Lower lobe of right lung (tissue), 2 donors: ENCODE results near the gene BAG3. TPM values are rescaled to one million over a fixed set of nuclear protein-coding genes. Genes with fewer than 3 reads are reported as not detected.

ENCODE experiments used
- ATAC-seq, 2 donors: fragments of 200-7000 bp; cut with Tn5 transposase; one replicate each; pipeline ENCODE4 v1.9.1; 2020 to 2022; ENCODE audit warnings: mild to moderate bottlenecking in 2 of 2, moderate library complexity in 2 of 2
- DNase-seq: peaks from one replicate; pipeline ENCODE4 v3.0.0-alpha.2; 2020
- H3K27ac ChIP-seq: fragments of 200-600 bp; one replicate; pipeline ENCODE4 v1.8.0; 2022
- H3K27me3 ChIP-seq: fragments of 200-600 bp; one replicate; pipeline ENCODE4 v1.8.0; 2022; ENCODE audit warnings: low read depth
- H3K36me3 ChIP-seq: fragments of 200-600 bp; one replicate; pipeline ENCODE4 v1.8.0; 2022; ENCODE audit warnings: mild to moderate bottlenecking
- H3K4me1 ChIP-seq: fragments of 200-600 bp; one replicate; pipeline ENCODE4 v1.8.0; 2022
- H3K4me3 ChIP-seq: fragments of 200-600 bp; one replicate; pipeline ENCODE4 v1.8.0; 2022; ENCODE audit warnings: mild to moderate bottlenecking
- H3K9me3 ChIP-seq: fragments of 200-600 bp; one replicate; pipeline ENCODE4 v1.8.0; 2022
- CTCF ChIP-seq: fragments of 200-600 bp; IDR thresholded peaks from one replicate; pipeline ENCODE4 v1.8.0; 2022; ENCODE audit warnings: antibody characterized with exemption, mild to moderate bottlenecking
- intact Hi-C: fragments of 100-400 bp; cut with DNase I; formaldehyde crosslinking; loops from one replicate; pipeline ENCODE4 v1.11.0; 2022
- total RNA-seq: library from RNA; stranded (reverse); fragmentation: NEBNext Ultra II Directional; extraction: Animal tissue kit (Norgen Biotek cat#: 25700); gene quantifications from one replicate; pipeline ENCODE4 v1.2.1, GENCODE V29; 2021
- donor health status: DM: no; HTN: yes; CAD: no; lungs with severe emphysema.

BAG3 gene
- total RNA-seq, 1 donor from 2014 or later = 30.2 TPM

GRCh38 chr10:119689016-119689580, 37.9 kb downstream of the BAG3 start:
- no peaks in the 10 kb centered on the region for H3K27me3 ChIP-seq
- ATAC-seq (no peak), DNase-seq (no peak)
- H3K4me1 ChIP-seq = no peaks in the 10 kb centered on the region
- H3K27ac ChIP-seq = no peak overlapping the region
- H3K9me3 ChIP-seq = no peaks in the 10 kb centered on the region
- H3K36me3 ChIP-seq = no peaks in the 10 kb centered on the region
- intact Hi-C loops = no loop called here
- no peak for TF ChIP-seq CTCF
- H3K4me3 ChIP-seq = no peak overlapping the region

DNA sequence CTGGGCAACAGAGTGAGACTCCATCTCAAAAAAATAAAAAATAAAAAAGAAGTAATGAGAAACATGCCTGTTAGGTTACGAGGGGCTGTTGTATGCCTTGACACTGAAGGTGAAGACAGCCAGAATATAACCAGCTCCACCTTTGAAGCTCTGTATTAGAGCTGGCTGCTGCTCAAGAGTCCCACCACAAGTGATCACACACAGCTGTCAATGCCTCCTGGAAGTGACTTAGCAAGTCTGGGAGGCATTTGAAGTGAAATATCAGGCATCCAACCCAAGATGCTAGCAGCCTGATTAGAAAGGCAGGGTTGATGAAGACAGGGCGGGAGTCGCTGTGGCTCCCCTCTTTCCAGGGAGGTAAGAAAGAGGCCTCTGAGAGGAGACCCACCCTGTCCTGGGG, 40.5 kb downstream of the BAG3 start:
- no peak for TF ChIP-seq CTCF
- no peaks in the 10 kb centered on the region for H3K9me3 ChIP-seq
- no peak overlapping the region for H3K27ac ChIP-seq
- no peaks in the 10 kb centered on the region for H3K27me3 ChIP-seq
- no peaks in the 10 kb centered on the region for H3K36me3 ChIP-seq
- ATAC-seq = no peak
- no peaks in the 10 kb centered on the region for H3K4me1 ChIP-seq
- no peak overlapping the region for H3K4me3 ChIP-seq
- no peak for DNase-seq
- intact Hi-C loops = no loop called here

- Histone ChIP-seq H3K4me3 (no peak overlapping the region), H3K27ac (no peak overlapping the region), H3K9me3 (no peaks in the 10 kb centered on the region), H3K4me1 (no peaks in the 10 kb centered on the region), H3K36me3 (no peaks in the 10 kb centered on the region), H3K27me3 (no peaks in the 10 kb centered on the region)
- ATAC-seq (no peak), DNase-seq (no peak)
- no peak for TF ChIP-seq CTCF
- intact Hi-C loops = no loop called here
These were observed 42.2 kb downstream of the BAG3 start for GRCh38 chr10:119693262-119693957.

DNA sequence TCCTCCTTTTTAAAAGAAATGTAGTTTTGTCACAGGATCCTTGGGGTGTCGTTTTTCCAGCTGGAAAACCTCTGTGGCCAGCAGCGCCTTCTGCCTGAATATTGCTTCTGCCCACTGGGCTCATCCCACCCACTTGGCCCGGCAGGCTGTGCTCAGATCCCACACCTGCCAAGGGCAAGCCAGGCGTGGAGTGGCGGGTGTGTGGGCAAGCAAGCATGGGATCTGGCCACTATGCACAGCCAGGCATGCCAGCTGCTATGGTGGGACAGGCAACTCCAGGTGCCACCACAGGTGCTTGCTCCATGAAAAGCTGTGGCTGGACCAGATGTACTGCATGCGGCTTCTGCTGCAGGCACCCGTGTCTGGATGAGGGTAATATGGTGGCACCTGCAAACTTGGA, 43.4 kb downstream of the BAG3 start:
- no peaks in the 10 kb centered on the region for H3K27me3 ChIP-seq
- no peak for TF ChIP-seq CTCF
- intact Hi-C loops = no loop called here
- no peak overlapping the region for H3K4me3 ChIP-seq
- no peaks in the 10 kb centered on the region for H3K36me3 ChIP-seq
- H3K27ac ChIP-seq = no peak overlapping the region
- no peaks in the 10 kb centered on the region for H3K9me3 ChIP-seq
- ATAC-seq = no peak
- H3K4me1 ChIP-seq = no peaks in the 10 kb centered on the region
- DNase-seq = no peak

GRCh38 chr10:119700321-119700954, 49.3 kb downstream of the BAG3 start:
- H3K36me3 ChIP-seq = no peaks in the 10 kb centered on the region
- H3K9me3 ChIP-seq = no peaks in the 10 kb centered on the region
- intact Hi-C loops = no loop called here
- DNase-seq (no peak), ATAC-seq (no peak)
- no peak overlapping the region for H3K27ac ChIP-seq
- no peak for TF ChIP-seq CTCF
- H3K4me1 ChIP-seq = no peaks in the 10 kb centered on the region
- H3K27me3 ChIP-seq = no peaks in the 10 kb centered on the region
- H3K4me3 ChIP-seq = no peak overlapping the region
